SJSA1 (cell line): ENCODE results near the gene PPP1R1B. TPM values are rescaled to one million over a fixed set of nuclear protein-coding genes. Genes with fewer than 3 reads are reported as not detected.

ENCODE experiments used
- total RNA-seq: library from RNA; depleted of rRNA; stranded (reverse); fragments of >200 nt; shearing (Covaris generic); gene quantifications from 2 replicates; pipeline ENCODE4 v1.2.3, GENCODE V29; 2014; rRNA removed

PPP1R1B gene
- total RNA-seq, 1 experiment from 2014 or later = not detected

Other genes starting within 250 kb of the PPP1R1B start
- 7.5 and 10.2 TPM in 2 replicates for gene FBXL20, start 225.3 kb upstream of the PPP1R1B start, total RNA-seq
- gene MED1, start 175.7 kb upstream of the PPP1R1B start, total RNA-seq = 12.5 and 15.4 TPM in 2 replicates
- 22.8 and 33.6 TPM in 2 replicates for gene CDK12, start 165.5 kb upstream of the PPP1R1B start, total RNA-seq
- not detected in 2 replicates for gene NEUROD2, start 19.0 kb upstream of the PPP1R1B start, total RNA-seq
- 27.8 and 46.6 TPM in 2 replicates for gene STARD3, start 10.2 kb downstream of the PPP1R1B start, total RNA-seq
- gene TCAP, start 38.4 kb downstream of the PPP1R1B start, total RNA-seq = 0.11 TPM in 1 of 2 replicates, not detected in the other
- not detected in 2 replicates for gene PNMT, start 41.5 kb downstream of the PPP1R1B start, total RNA-seq
- gene PGAP3, start 61.1 kb downstream of the PPP1R1B start, total RNA-seq = 8.4 and 10.1 TPM in 2 replicates
- 16.7 and 26.8 TPM in 2 replicates for gene ERBB2, start 73.1 kb downstream of the PPP1R1B start, total RNA-seq
- gene MIEN1, start 103.6 kb downstream of the PPP1R1B start, total RNA-seq = 53.3 and 99.4 TPM in 2 replicates
- gene GRB7, start 111.0 kb downstream of the PPP1R1B start, total RNA-seq = not detected in 2 replicates
- under 0.01 TPM in 1 of 2 replicates, not detected in the other for gene IKZF3, start 237.4 kb downstream of the PPP1R1B start, total RNA-seq
- gene ZPBP2, start 241.2 kb downstream of the PPP1R1B start, total RNA-seq = not detected in 2 replicates